ENCODE measurements around the gene HS6ST3.
"Not testable (repeated sequence)": the region's sequence is repeated elsewhere in the genome, so short reads cannot be mapped to it uniquely, and the experiment has no call there.

The HS6ST3 gene

DNA sequence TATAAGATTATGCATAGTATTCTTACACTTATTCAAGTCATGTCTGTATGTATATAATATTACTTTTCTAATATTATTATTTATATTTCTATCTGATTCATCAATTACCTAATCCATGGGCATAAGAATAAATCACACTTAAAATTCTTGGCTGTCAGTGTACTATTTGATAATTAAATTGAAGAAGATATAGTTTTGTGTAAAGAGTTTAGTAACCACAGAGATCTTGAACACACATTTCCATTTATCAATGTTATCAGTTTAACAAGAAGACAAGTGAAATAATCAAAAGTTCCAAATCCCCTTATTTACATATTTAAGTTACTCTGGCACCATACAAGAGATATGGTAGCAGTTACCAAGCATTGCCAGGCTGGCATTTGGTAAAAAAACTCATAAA lies 659.9 kb downstream of the HS6ST3 start:
- DNase-seq = no peak

DNA sequence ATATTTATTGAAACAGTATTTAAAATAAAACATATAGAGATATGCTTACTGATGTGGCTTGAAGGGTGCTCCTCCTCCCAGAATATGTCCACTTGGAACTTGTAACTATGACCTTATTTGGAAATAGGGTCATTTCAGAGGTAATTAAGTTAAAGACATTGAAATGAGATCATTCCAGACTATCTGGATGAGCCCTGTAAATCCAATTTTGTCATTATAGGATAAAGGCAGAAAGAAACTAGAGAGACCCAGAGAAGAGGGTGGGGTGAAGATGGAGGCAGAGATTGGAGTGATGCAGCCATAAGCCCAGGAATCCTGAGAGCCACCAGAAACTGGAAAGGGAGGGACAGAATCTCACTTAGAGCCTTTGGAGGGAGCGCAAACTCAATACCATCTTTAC lies 661.2 kb downstream of the HS6ST3 start:
- DNase-seq = no peak

DNA sequence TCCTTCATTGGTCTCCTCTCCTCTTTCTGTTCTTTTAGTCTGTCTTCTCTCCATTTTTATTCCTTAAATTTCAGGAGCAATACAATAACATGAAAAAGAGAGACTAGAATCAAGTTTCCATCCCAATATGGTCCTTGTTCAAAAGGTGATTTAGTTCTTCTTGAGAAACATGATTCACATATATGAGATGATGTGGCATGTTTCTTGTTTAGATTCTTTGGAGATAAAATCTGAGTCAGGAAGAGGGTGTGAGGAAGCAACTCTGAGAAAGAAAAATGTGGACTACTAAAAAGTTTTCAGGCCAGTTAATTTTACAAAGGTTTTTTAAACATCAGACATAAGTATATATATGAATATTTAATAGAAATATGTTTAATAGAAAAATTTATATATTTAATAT lies 673.0 kb downstream of the HS6ST3 start:
- DNase-seq = no peak

DNA sequence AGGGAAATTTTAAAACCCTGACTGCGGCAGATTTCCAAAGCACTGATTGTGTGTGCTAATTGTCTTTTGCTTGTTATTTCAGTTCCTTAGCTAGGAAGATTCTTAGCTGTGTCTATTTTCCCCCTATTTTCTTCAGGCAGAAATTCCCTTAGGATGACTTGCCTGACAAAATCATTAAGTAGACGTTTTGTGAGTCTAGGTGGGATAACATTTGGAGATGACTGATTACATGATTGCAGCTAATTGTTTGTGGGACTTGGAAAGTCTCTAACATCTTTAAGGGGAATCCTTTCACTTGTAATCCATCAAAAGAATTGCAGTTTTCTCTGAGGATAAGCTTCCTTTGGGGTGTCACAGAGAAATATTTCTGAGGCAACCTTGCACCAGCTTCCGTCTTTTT lies 676.4 kb downstream of the HS6ST3 start:
- DNase-seq = no peak

DNA sequence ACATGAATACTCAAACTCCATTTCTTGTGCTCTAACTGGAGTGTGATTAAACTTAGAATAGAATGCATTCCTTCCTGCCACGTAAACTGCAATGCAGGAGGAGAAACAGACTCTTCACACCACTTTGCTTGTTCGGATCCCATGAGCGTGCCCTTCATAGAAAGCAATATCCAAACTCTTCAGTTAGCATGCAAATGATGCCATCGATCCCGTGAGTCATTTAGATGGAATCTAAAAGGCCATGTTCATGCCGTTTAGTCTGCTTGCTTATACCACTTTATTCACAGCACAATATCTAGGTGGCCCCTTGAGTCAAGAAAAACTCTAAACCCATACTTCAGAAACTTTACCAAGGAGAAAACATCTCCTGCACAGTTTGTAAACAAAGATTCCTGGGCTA lies 678.6 kb downstream of the HS6ST3 start:
- DNase-seq = no peak

DNA sequence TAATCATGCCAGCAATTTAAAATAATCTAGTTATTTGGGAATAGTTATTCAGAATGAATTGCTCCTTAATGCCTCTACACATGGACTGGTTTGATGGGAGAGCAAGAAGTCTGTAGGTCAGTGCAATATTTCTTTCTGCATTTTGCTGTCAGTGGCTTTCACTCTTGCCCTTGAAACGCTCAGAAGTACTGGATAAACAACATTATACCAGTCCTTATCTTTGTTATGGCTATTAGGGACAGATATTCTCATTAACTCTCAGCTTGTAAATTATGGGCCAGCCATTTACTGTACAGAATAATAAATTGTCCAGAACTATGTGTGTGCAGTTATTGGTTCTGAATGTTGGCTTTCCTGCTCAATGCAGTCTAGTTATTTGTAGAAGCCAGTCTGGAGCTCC lies 680.0 kb downstream of the HS6ST3 start:
- no peak for DNase-seq

DNA sequence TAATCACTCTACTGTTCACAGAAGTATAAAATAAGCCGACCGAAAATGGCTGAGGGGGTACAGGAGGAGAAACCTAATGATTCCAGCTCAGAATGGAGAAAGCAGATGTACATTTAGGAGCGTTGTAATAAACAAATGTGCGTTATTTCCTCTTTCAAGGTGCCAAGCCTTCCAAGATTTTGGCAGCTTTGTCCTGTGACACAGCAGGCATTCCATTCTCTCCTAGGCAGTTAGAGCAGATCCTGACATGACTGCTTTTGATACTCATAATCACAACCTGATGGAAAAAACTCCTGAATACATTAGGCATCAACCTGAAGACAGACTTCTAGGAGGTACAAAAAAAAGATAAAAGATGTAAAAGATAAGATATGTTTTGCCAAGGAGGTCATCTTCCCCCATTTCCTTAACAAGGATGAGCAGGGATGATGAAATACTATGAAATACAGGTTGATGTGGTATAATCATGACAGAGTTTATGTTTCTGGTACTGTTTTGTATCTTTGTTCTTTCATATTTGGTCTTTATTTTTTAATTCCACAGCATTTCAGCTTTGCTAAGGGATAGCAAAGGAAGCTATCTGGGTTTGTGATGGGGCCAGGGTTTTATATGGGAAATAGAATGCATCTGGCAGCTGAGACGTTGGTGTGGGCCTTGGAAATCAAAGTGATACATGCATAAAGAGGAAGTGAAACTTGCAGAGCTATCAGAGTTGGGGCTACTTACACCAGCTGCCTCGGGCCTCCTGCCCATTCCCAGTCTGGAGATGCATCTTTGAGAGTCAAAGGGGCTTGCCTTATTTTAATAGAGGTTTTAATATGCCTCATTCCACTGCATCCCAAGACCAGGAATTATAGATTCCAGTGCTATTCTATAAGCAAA lies 681.8 kb downstream of the HS6ST3 start:
- no peak for DNase-seq

DNA sequence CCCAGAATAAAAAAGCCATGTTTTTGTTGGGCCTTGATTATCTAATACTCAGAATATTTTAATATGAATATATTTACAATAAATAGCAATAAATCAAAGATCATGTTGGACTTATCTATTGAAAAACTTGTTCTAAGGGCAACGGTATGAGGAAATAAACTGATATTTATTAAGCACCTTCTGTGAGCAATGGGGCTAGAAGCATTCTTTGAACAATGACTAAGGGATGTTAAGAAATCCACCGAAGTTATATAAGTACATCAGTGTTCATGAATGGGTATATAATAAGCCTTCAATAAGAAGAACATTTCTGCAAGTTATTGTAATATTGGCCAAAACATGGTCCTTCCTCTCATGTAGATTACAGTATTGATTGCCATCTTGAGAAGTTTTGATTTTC lies 682.5 kb downstream of the HS6ST3 start:
- no peak for DNase-seq

DNA sequence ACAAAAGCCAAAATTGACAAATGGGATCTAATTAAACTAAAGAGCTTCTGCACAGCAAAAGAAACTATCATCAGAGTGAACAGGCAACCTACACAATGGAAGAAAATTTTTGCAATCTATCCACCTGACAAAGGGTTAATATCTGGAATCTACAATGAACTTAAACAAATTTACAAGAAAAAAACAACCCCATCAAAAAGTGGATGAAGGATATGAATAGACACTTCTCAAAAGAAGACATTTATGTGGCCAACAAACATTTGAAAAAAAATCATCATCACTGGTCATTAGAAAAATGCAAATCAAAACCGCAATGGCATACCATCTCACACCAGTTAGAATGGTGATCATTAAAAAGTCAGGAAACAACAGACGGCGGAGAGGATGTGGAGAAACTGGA lies 688.4 kb downstream of the HS6ST3 start:
- not testable (repeated sequence) for DNase-seq

DNA sequence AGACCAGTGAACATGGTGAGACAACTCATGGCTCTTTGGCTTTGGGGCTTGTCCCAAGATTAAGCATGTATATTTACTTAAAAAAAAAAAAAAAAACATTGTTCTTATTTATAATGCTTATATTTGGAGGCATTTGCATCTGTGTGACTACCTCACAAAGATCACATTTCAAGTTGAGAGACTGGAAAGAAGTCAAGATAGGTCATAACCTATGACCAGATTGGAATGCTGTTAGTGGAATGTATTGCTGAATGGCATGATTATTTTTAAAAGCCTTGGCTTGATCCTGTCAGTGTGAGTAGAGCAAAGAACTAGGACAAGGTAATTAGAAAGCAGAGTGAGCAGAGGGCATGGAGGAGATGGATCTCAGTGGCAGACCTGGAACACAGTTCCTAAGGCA lies 689.8 kb downstream of the HS6ST3 start:
- DNase-seq = no peak

DNA sequence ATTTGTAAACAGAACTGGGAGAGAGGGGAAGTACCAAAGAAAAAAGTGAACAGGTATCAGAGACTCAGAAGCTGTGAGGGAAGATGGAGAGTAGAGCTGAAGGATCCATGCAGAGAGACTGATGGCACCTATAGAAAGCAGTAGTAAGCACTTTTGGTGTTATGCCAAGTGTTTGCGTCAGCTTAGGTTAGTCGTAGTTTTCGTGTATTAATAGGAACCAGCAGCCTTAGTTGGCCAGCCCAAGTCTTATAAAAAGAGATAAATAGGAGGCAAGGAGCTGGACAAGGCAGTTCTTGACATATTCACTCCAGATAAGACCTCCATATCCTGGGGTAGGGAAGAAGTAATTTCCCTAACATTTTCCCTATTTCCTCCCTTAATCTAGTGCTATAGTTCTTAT lies 690.2 kb downstream of the HS6ST3 start:
- DNase-seq = no peak

DNA sequence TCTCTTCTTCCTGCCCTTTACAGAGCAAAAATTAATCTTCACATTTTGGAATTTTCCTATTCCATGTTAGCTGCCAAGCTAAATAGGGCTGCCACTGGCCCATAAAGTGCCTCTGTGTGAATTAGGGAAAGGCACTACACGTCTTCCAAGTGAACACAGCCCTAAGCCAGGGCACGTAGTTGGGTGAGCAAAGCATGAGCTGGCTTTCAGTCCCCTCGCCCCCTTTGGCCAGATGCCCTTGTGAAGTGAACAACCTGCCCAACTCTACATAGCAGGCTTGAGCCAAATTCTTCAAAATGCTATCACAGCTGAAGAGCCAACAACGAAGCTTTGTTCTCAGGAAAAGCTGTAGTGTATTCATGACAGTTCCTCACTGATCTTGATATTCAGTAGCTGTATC lies 691.2 kb downstream of the HS6ST3 start:
- DNase-seq = no peak

DNA sequence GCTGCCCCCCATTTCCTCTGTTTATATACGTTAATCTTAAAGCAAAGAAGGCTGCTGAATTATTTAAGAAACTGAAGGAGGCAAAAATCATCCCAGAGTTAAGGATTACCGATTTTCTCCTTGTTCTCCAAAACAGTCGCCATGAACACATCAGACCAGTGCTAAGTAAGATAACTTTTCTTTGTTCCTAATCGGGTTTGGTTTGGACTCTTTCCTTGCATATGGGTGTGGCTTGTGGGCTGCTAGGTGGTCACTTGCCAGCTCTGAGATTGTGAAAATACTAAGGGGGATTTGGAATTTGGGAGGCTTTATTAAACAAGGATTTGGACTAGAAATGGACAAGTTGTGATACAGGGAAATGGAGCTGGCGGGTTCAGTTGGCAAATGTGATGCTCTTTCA lies 692.3 kb downstream of the HS6ST3 start:
- no peak for DNase-seq

DNA sequence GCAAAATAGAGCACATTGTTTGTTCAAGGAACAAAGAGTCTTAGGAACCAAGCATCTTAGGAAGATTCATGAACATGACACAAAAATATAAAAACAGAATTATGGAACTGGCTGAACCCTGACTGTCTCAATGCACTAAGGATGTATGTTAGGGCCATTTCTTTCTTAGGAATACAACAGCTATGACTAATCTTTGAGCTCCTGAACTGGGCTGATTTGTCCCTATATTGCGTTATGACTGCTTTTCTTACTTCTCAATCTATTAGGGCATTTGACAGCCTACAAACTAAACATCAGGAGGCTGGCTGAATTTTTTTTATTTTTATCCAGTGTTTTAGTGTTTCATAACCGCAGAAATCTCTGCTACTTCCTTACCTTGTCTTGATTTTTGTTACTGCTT lies 693.1 kb downstream of the HS6ST3 start:
- DNase-seq = no peak

DNA sequence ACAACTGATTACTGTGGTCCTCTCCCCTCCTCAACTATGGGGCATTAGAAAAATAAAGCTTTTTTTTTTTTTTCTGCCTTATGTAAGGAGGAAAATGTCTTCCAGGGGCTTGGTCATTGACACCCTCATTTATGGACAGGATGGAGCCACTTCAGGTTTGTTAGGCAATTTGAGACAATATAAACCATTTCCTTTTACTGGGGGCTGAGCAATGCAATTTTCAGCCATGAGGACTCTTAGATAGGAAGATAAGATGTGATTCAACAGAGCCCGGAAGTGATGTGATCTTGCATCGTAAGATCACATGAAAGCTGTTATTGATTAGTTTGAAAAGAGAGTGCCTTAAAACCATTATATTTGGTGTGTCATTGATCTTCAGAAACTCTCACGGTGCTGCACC lies 693.6 kb downstream of the HS6ST3 start:
- DNase-seq = no peak

DNA sequence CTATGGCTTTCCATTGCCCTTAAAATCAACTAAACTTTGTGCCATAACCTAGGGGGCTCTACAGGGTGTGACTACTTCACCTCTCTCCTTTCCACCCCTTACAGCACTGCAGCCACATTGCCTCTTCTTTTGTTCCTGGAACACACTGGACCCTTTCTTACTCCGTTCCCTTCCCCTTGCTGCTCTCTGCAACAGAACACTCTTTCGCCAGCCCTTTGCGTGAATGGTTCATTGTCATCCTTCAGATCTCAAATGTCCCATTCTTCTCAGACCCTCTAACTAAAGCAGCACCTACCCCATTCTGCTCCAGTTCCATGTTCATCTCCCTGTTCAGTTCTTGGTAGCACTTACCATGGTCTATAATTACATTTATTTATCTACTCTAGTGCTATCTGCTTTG lies 696.1 kb downstream of the HS6ST3 start:
- no peak for DNase-seq

DNA sequence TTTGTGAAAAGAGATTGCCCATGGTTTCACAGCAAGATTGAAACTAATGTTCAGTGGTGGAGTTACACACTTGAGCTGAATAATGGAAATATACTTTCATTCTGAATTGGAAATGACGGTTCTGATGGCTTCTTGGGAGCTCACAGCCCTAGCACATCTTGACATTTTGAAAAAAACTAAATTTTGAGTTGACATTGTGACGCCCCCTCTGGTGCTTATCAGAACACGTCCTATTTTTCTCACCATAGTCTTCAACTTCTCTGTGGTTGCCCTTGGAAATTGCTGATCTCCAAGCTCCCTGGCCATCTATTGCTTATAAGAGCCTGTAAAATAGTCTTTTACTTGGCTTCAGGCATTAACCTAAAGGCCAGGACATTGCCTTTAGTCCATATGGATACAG lies 702.3 kb downstream of the HS6ST3 start:
- DNase-seq = no peak

DNA sequence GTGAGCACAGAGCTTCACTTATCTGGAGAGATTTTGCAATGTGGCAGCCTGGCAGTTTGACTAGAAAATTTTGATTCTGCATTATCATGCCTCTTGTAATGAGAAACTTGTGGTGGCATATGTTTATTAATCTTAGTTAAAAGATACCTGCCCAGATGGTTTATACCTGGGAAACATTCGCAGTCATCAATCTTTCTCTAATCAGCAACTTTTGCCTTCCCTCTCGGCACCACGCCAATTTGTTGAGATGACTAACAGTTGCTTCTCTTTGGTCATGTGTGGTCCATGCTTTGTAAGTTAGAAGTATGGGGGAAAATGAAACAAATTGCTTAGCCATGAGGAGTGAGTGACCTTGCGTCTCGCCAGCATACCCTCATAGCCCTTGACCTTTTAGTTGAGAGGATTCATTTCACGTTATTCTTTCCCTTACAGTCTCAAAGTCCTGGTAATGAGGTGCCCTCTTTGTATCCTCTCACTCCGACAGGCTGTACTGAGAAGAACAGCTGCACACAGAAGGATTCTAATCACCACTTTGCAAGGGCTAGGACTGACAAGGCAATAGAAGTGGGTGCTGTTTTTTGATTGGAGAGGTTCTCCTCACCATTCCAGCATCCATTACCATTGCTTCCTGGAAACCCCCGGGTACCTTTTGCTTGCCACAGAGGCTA lies 703.0 kb downstream of the HS6ST3 start:
- no peak for DNase-seq

DNA sequence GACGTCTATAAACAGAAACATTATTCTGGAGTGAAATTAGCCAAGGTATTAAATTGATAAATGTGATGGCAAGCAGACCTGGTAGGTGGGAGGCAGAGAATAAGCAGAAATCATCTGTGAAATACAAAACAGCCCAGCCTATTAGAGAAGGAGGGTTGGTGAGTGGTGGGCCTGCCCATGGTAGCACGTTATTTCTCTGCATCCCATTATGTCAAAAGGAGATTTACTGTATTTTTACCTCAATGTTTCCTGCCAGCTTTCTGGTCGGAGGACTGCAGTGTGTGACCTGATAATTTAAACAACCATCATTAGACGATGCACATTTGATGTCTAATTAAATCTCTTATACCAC lies 703.5 kb downstream of the HS6ST3 start:
- DNase-seq = no peak

DNA sequence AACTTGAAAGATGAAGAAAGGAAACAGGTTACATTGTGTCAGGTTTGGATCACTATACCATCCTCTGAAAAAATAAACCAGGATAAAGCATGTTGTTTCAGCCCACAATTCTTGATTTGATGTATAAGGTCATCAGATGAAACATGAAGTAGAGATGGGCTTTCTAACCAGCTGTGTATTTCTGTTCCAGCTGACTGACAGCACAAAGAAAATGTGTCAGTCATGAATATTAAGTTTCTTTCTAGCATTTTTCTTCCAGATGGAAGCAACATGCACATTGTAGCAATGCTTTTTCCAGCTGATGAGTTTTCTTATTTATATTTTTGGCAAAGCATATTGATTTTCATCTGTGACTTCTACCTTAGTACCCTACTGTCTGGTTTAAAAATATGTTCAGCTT lies 704.8 kb downstream of the HS6ST3 start:
- DNase-seq = no peak

DNA sequence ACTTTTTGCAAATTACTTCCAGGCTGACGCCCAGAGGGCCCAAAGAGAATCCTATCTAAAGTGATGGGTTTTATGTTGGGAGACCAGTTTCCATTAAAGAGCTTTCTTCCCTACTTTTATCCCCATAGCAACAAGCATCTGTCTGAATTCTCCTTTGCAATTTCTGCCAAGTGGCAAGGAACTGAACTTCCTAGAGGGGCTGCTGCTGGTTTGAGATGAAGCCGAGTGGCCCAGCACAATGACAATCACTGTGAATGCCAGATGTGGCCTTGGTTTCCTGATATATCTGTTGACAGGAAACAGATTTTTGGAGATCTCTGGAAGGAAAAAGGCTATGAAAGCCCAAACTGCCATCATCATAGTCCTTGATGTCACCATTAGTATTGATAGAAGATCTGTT lies 705.8 kb downstream of the HS6ST3 start:
- no peak for DNase-seq

DNA sequence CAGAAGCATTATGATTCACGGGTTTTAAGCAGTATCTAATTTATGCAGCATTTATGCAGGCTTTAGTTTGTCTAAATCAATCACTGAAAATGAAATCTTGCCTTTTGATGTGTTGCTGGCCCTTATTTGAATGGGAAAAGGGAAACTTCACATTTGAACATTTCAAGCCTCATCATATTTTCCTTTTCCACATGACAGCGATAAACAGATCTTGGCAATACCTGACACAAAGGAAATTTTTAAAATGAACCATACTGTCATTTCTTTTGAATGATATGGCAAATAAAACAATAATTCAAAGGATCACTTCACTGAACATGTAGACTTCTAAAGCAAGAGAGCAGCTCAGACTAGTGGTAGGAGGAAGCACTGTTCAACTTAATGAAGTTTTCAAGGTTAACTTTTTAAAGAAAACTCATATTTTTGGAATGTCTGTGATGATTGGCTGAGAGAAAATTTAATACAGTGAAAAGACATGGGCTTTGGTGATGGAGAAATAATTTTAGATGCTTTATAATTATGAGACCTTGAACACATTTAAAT lies 706.3 kb downstream of the HS6ST3 start:
- no peak for DNase-seq

DNA sequence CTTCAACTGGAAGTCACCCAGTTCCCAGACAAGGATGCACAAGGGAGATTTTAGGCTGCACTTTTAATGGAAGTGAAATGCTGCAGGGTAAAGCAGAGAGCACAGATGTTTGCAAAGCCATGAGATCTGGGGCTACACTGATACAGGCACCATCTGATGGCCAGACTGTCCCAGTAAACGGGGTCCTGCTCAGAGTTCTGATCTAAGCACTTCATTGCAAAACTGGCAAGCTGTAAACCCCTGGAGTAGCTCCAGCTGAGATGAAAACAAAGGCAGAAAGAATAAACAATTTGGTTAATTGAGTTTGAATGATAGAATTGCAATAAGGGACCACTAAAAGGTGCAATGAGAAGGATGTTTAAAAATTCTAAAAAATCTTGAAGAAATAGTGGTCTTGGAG lies 707.2 kb downstream of the HS6ST3 start:
- no peak for DNase-seq

DNA sequence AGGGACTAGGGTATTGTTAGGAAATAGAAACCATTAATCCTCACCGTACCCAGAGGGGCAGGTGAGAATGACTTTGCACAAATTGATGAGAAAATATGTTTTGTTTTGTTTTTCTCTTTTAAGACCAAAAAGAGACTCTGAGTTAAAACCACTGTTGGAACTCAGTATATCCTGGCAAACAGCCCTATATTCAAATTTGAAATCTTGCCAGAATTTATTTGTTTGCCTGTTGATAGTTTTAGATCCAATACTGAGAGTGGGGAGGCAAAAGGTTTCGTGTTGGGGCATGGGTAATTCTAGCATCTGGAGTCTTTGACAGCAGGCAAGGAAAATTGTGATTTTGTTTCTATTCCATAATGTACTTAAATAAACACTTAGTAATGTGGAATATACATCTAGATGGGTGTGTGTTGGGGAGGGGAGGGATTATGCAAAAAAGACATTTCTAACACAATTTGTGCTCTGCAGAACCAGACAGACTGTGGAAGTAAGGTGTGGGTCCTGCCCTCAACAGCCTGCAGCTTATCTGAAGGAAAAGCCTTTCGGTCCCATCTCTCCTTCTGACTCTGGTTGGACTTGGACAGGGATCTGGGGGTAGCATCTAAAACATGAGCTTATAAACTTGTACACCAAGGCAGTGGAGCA lies 713.7 kb downstream of the HS6ST3 start:
- no peak for DNase-seq

Measured in NCI-H2227 treated with DMSO at 0.1 percent for 48 hours (cell line).